ENCODE measurements around the gene EML1.

The EML1 gene

DNA sequence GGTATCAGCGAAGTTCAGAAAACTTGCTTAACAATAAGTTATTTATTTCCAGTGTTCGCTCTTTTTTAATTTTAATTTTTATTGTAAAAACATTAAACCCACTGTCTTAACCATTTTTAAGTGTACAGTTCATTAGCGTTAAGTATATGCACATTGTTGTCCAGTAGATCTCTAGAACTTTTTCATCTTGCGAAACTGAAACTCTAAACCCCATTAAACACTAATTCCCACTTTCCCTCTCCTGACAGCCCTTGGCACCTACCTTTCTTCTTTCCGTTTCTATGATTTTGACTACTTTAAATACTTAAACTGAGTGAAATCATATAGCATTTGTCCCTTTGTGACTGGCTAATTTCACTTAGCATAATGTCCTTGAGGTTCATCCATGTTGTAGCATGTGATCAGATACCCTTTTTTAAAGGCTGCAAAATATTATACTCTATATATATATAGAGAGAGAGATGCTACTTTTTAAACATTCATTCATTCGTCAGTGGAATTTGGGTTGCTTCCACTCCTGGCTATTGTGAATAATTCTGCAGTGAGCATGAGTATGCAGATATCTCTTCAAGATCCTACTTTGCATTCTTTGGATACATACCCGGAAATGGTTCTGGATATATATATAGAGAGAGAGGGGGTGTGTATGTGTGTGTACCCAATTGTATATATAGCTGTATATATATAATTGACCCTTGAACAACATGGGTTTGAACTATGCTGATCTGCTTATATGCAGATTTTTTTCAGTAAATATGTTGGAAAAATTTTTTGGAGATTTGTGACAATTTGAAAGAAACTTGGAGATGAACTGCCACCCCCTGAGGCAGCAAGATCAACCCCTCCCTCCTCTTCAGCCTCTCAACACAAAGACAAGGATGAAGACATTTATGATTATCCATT, 197.3 kb downstream of the EML1 start:
- no peak for DNase-seq (ENCODE audit: low read depth in 2 of 2)

DNA sequence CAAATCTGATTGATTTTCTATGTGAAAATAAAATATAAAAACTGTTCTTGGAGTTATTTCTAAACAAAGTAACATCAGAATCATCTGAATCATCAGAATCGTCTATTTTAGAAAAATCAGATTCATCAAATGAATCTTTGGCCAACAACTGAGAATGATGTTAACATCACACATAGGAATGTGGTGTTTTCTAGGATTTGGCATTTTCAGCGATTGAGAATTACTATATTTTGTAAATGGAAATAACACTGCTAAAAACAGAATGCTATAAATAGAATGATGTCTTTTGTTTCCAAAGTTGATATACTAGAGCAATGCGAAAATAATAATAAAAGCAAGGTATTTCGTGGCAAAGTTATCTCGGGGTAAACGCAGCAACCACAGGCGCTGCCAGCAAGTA, 198.1 kb downstream of the EML1 start:
- DNase-seq (ENCODE audit: low read depth in 2 of 2) = no peak
